Panc1 (cell line): ENCODE measurements around the gene ARHGEF6. TPM values are rescaled to one million over a fixed set of nuclear protein-coding genes. Genes with fewer than 3 reads are reported as not detected.
A peak's percentile ranks its signal among the peaks of the same experiment; 100 is the strongest.

Experiments
- ATAC-seq: fragments of 200-7000 bp; cut with Tn5 transposase; 2 replicates; pipeline ENCODE4 v1.9.1; 2020; ENCODE audit warnings: mild to moderate bottlenecking, moderate library complexity
- BruUV-seq: library from RNA; stranded (reverse); fragments of 400-500 nt; replicated peaks from 2 replicates; lab custom pipeline; 2021; lab: Mats Ljungman, UMichigan
- CTCF ChIA-PET: fragments of 300-600 bp; sonication (Branson Sonifier 250); formaldehyde crosslinking; loops from one replicate; lab custom pipeline; 2022; ENCODE audit warnings: antibody characterized with exemption; lab: Charles Lee
- POLR2A ChIA-PET: fragments of 300-600 bp; sonication (Branson Sonifier 250); formaldehyde crosslinking; loops from one replicate; lab custom pipeline; 2022; ENCODE audit warnings: antibody characterized with exemption; lab: Charles Lee
- DNase-seq: peaks from one replicate; pipeline ENCODE4 v3.0.0-alpha.2; 2010; ENCODE audit warnings: low read depth, low spot score
- H3K27ac ChIP-seq: 2 replicates; pipeline ENCODE4 v1.5.1; 2011; ENCODE audit warnings: mild to moderate bottlenecking, low read length, inconsistent platforms
- H3K27me3 ChIP-seq: fragments of 200-500 bp; sonication (Bioruptor generic); 2 replicates; pipeline ENCODE4 v1.6.0; 2014; ENCODE audit warnings: low read length, inconsistent platforms; ENCODE audit not compliant: control insufficient read depth, insufficient read depth
- H3K36me3 ChIP-seq: fragments of 200-500 bp; sonication (Bioruptor generic); 2 replicates; pipeline ENCODE4 v1.5.1; 2014; ENCODE audit warnings: inconsistent platforms, mild to moderate bottlenecking, low read length, moderate library complexity; ENCODE audit not compliant: control insufficient read depth, insufficient read depth
- H3K4me1 ChIP-seq: 2 replicates; pipeline ENCODE4 v1.5.1; 2011; ENCODE audit warnings: inconsistent platforms, mild to moderate bottlenecking, low read length, moderate library complexity; ENCODE audit not compliant: control insufficient read depth, insufficient read depth
- H3K4me3 ChIP-seq, 2 experiments: 2 replicates each; pipeline ENCODE4 v1.5.1; 2011 to 2012; ENCODE audit warnings: low read depth in 2 of 2, low read length in 2 of 2, mild to moderate bottlenecking in 2 of 2, inconsistent platforms in 1 of 2, moderate library complexity in 1 of 2
- H3K9me3 ChIP-seq: fragments of 200-500 bp; sonication (Bioruptor generic); 2 replicates; pipeline ENCODE4 v1.5.1; 2014; ENCODE audit warnings: low read depth, mild to moderate bottlenecking, inconsistent platforms, low read length, moderate library complexity; ENCODE audit not compliant: control insufficient read depth, insufficient read depth
- CTCF ChIP-seq: fragments of 450-650 bp; IDR thresholded peaks from 2 replicates; pipeline ENCODE4 v1.5.1; 2017; ENCODE audit warnings: mild to moderate bottlenecking
- POLR2AphosphoS5 ChIP-seq: IDR thresholded peaks from 2 replicates; pipeline ENCODE4 v1.6.1; 2012; ENCODE audit warnings: mild to moderate bottlenecking, low read depth, low read length, moderate library complexity
- REST ChIP-seq, 2 experiments: IDR thresholded peaks; 2 replicates each; pipeline ENCODE4 v1.6.1; 2011 to 2012; ENCODE audit warnings: low read depth in 2 of 2, control low read depth in 1 of 2, low read length in 1 of 2, mild to moderate bottlenecking in 1 of 2, moderate library complexity in 1 of 2; ENCODE audit not compliant: insufficient read depth in 1 of 2
- SIN3A ChIP-seq: IDR thresholded peaks from 2 replicates; pipeline ENCODE4 v1.6.1; 2012; ENCODE audit warnings: low read depth, mild to moderate bottlenecking, low read length, moderate library complexity, borderline replicate concordance; ENCODE audit not compliant: insufficient read depth
- TCF7L2 ChIP-seq: IDR thresholded peaks from 2 replicates; pipeline ENCODE4 v1.6.1; 2011; ENCODE audit warnings: mild to moderate bottlenecking, low read depth, low read length, inconsistent platforms
- in situ Hi-C: cut with HindIII; loops from 2 replicates; pipeline ENCODE4 v1.10.0; 2016; ENCODE audit warnings: low sequenced_read_pairs, low pct_unique_long_range_greater_than_20kb
- intact Hi-C: fragments of 100-400 bp; cut with micrococcal nuclease; formaldehyde crosslinking; loops from one replicate; pipeline ENCODE4 v1.10.0; 2022; ENCODE audit not compliant: unreplicated experiment
- total RNA-seq: library from RNA; stranded (reverse); gene quantifications from one replicate; pipeline ENCODE4 v1.2.1, GENCODE V29; 2021; ENCODE audit not compliant: unreplicated experiment

The ARHGEF6 gene
- total RNA-seq, 1 experiment from 2014 or later: 35.5 TPM

GRCh38 chrX:136731798-136732197 is 48.9 kb downstream of the ARHGEF6 start:
- Histone ChIP-seq H3K4me1 (peaks cover 11% of the 10 kb centered on the region), H3K9me3 (no peaks in the 10 kb centered on the region)
- BruUV-seq: no TSS peak

GRCh38 chrX:136731207-136731782 is 49.4 kb downstream of the ARHGEF6 start:
- ChIA-PET CTCF (no interaction called here), POLR2A (no interaction called here)
- Histone ChIP-seq H3K4me3 (no peak overlapping the region), H3K27me3 (no peaks in the 10 kb centered on the region), H3K9me3 (no peaks in the 10 kb centered on the region), H3K27ac (peak overlapping the region; percentile 54; the same call in 1 of the 2 replicates), H3K36me3 (no peaks in the 10 kb centered on the region), H3K4me1 (peaks cover 16% of the 10 kb centered on the region)
- in situ Hi-C loops (no loop called here), intact Hi-C loops (no loop called here)
- ATAC-seq: no peak
- TF ChIP-seq SIN3A (no peak), CTCF (no peak), REST (IDR thresholded peaks at IDR 0.05; ENCODE audit: insufficient read depth in 1 of 2, low read depth in 2 of 2, low read length in 1 of 2) (no peak), TCF7L2 (no peak), POLR2AphosphoS5 (no peak)
- no TSS peak for BruUV-seq
- no peak for DNase-seq

More at GRCh38 chrX:136731798-136732197, 48.9 kb downstream of the ARHGEF6 start:
- Histone ChIP-seq H3K36me3 (no peaks in the 10 kb centered on the region), H3K27me3 (no peaks in the 10 kb centered on the region), H3K27ac (no peak overlapping the region; the same call in 1 of the 2 replicates), H3K4me3 (no peak overlapping the region)
- intact Hi-C loops: no loop called here
- ATAC-seq (no peak), DNase-seq (no peak)
- in situ Hi-C loops: no loop called here
- CTCF ChIA-PET: no interaction called here
- TF ChIP-seq CTCF (no peak), TCF7L2 (no peak), SIN3A (no peak), POLR2AphosphoS5 (no peak), REST (IDR thresholded peaks at IDR 0.05; ENCODE audit: insufficient read depth in 1 of 2, low read depth in 2 of 2, low read length in 1 of 2) (no peak)
- POLR2A ChIA-PET: no interaction called here
